ENCODE measurements around the gene USP51. TPM values are rescaled to one million over a fixed set of nuclear protein-coding genes. Genes with fewer than 3 reads are reported as not detected.
"Not testable (repeated sequence)": the region's sequence is repeated elsewhere in the genome, so short reads cannot be mapped to it uniquely, and the experiment has no call there.

The USP51 gene
- polyA plus RNA-seq, 1 donor from 2014 or later = 0.45 TPM

DNA sequence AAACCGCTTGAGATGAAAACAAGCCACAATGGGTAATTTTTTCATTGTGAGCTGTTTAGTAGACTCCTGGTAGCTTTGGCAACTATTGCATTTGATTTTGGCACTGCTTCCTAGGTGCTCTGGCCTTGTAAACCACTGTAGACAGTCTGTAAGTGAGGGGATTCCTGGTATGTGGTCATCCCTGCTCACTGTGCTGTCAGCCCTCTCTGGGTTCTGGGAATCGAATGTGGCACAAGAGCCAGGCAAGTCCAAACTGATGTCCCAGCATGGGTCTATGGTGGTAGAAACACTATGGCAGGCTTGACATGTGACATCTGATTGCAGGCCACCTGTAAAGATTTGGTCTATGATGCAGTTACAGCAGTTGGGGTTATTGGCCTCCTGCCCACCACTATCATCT lies 2.5 kb downstream of the USP51 start:
- H3K4me3 Mint-ChIP-seq = peak overlapping the region in 2 of 4 donors; percentile 39 to 100
- no peaks in the 10 kb centered on the region for H3K9me3 Mint-ChIP-seq
- no peaks in the 10 kb centered on the region for H3K36me3 Mint-ChIP-seq
- H3K4me1 Mint-ChIP-seq = peaks cover 3 to 5% (median 5%) of the 10 kb centered on the region in 3 donors
- H3K27me3 Mint-ChIP-seq = peaks cover 3% of the 10 kb centered on the region
- peak overlapping the region in 1 of 3 donors; percentile 16 for H3K27ac Mint-ChIP-seq

DNA sequence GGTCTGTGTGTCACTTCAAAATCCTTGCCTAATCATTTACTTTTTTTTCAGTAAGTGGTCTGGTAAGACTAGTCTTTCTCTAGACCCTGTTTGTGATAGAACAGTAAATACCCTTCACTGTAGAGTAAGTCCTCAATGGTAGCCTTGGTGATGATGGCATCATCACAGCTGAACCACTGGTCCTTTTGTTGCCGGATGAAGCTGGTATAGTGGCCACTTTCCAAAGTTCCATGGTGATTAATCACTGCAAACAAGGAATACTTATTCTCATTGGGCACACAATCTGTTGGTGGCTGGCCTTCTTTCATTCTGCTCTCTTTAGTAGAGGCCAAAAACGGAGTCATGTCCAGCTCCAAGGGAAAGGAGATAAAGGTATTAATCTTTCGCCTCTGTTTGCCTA lies 2.9 kb downstream of the USP51 start:
- Mint-ChIP-seq H3K4me1 (peaks cover 3 to 5% (median 5%) of the 10 kb centered on the region in 3 donors), H3K4me3 (no peak overlapping the region), H3K27ac (peak overlapping the region in 1 of 3 donors; percentile 71), H3K36me3 (no peaks in the 10 kb centered on the region), H3K9me3 (no peaks in the 10 kb centered on the region), H3K27me3 (peaks cover 3% of the 10 kb centered on the region)

DNA sequence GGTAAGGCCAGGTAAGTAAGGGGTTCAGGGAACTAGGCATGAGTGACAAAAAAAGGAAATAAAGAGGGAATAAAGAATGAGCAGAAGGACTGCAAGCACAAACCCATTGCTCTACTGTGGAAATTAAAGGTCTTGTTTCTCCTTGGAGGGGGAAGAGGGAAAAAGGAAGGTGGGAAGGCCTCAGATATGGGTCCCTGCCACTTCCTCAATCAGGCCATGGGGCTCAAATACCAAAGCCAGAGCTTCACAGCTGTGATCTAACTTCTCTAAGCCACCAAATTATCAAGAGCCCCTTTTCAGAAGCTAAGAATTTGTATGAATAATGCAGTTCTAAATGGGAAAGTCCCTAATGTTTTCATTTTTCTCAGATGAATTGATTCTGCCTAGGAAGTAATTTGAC lies 4.7 kb downstream of the USP51 start:
- Mint-ChIP-seq H3K4me1 (peaks cover 3 to 5% (median 4%) of the 10 kb centered on the region in 3 donors), H3K27me3 (peaks cover 3% of the 10 kb centered on the region), H3K36me3 (no peaks in the 10 kb centered on the region), H3K27ac (no peak overlapping the region), H3K9me3 (no peaks in the 10 kb centered on the region), H3K4me3 (peak overlapping the region in 1 of 4 donors; percentile 18)

DNA sequence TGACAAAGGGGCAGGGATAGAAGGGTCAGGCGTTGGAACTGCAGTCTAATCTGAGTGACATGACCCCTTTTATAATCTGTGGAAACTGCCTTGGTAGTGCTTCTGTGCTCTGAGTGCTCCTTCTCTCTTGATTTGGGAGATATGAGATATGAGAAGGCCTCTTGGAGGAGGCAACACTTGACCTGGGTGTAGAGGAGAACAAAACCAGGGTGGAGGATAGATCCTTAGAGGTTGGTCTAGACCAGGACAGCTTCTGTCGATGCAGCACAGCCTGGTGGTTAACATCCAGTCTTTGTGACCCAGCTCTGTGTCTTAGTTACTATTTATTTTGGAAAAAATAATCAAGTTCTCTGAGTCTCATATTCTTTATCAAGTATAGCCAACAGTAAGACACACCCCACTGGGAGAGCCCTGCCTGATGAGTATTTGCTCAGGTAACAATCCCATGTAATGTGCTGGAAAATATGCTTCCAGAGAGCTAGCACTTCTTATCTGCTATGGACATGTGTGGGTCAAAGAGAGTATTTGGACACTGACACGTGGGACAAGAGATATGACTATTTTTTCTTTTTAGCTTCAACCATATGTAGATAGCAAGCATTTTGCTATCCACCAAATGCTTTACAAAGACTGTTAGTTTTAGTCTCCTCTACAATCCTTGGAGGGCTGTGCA lies 9.1 kb downstream of the USP51 start:
- Mint-ChIP-seq H3K36me3 (no peaks in the 10 kb centered on the region), H3K4me3 (no peak overlapping the region), H3K27ac (no peak overlapping the region), H3K27me3 (no peaks in the 10 kb centered on the region), H3K9me3 (no peaks in the 10 kb centered on the region), H3K4me1 (no peaks in the 10 kb centered on the region)

DNA sequence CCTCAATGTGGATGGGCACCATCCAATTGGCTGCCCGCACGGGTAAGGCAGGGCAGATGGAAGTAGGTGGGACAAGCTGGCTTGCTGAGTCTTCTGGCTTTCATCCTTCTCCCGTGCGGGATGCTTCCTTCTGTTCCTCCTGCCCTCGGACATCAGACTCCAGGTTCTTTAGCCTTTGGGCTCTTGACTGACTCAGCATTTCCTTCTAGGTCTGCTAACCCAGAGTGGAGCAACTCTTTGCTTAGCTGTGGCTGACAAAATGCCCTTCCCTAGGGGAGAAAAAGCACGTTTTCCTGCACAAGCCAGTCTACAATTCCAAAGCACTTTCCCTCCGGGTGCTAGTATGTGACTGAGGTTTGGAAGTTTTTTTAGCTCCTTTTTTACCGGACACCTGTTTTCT lies 9.7 kb downstream of the USP51 start:
- not testable (repeated sequence) for H3K9me3 Mint-ChIP-seq, H3K27me3 Mint-ChIP-seq, H3K4me3 Mint-ChIP-seq, H3K27ac Mint-ChIP-seq, H3K4me1 Mint-ChIP-seq, H3K36me3 Mint-ChIP-seq

DNA sequence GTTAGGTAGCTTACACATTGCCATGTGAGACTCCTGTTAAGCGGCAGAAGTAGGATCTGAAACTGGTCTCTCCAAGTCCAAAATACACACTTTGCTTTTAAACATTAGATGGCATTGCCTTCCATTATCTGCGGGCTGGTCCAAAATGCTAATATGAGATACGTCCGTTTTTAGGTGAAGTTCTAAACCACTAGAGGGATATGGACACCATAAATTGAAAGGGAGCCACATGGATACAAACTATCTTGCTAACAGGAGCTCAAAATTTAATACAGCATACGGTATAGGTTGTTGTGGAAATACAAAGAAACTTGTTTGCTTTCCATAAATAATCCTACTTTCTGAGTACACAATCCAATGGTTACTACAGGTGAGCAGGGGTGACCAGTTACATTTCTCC lies 23.9 kb downstream of the USP51 start:
- not testable (repeated sequence) for H3K4me3 Mint-ChIP-seq, H3K27ac Mint-ChIP-seq, H3K4me1 Mint-ChIP-seq

DNA sequence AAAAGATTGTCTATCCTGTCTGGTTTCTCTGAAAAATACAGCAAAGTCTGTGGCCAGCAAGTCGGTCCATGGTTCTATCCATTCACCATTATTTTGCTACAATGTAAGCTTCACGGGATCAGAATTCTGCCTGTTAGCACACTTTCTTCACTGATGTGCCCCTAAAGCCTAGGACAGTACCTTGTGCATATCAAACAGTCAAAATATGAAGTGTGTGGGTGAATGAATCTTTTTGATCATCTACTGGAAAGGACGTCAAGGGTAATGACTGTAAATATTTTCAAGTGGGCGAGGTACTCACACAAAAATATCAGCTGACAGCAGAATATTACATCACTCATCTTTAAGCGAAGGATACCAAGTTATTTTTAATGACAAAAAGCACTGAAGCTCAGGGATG lies 24.5 kb downstream of the USP51 start:
- not testable (repeated sequence) for H3K36me3 Mint-ChIP-seq

More for the DNA sequence above, 23.9 kb downstream of the USP51 start:
- H3K9me3 Mint-ChIP-seq, H3K36me3 Mint-ChIP-seq, H3K27me3 Mint-ChIP-seq: not testable (repeated sequence)

DNA sequence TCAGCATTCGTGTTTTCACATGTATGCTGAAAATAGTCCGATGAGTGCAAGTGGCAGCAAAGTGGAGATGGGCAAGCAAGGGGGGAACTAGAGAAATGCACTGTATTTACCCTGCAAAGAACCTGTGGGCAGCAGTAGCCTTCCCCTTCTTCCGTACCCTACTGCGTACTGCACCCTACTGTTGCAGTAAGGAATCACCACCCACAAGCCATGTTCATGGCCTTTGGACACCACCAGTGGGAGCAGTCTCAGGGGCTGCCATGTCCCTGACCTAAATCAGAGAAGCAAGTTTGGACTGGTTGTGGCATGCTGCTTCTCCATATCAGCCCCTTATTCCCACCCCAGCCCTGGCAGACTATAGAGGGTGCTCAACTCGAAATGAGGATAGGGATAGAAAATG lies 25.6 kb downstream of the USP51 start:
- H3K27me3 Mint-ChIP-seq, H3K36me3 Mint-ChIP-seq, H3K4me1 Mint-ChIP-seq, H3K27ac Mint-ChIP-seq, H3K4me3 Mint-ChIP-seq, H3K9me3 Mint-ChIP-seq: not testable (repeated sequence)

More for the DNA sequence above, 24.5 kb downstream of the USP51 start:
- not testable (repeated sequence) for H3K27ac Mint-ChIP-seq, H3K4me3 Mint-ChIP-seq, H3K9me3 Mint-ChIP-seq, H3K4me1 Mint-ChIP-seq, H3K27me3 Mint-ChIP-seq

DNA sequence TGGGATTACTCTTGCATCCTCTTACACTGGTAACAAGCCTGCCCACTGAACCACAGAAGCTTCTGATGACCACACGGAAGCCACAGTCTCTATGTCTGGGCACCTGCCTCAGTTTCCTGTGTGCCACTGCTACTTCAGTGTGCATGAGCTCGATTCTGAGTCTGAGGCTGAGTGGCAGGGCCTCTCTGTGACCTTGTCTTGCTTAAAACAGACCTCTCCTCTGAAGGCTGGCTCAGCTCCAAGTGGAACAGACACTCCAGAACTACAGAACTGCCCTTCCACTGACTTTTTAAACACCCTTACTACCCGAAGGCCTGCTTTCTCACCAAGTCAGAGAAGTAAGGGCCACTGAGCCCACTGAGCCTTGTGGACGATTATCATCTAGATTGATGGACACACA lies 29.7 kb downstream of the USP51 start:
- not testable (repeated sequence) for H3K27ac Mint-ChIP-seq, H3K9me3 Mint-ChIP-seq, H3K4me3 Mint-ChIP-seq, H3K27me3 Mint-ChIP-seq, H3K4me1 Mint-ChIP-seq, H3K36me3 Mint-ChIP-seq

DNA sequence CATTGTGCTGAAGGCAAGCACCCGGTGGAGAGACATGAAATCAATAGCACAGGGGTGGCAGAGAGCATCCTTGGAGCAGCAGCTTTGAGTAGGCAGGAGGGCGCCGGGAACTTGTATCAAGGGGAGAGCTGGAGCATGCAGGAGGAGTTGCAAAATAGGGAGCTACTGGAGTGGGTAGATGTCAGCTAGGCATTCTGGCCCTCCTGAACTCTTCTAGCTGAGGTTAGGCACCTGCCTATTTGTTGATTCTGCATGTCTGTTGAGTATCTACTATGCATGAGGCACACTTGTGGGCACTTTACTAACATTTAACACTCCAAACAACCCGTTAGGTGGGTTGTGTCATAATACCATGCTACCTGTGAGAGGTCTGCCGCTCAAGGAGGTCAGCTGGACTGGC lies 30.2 kb downstream of the USP51 start:
- not testable (repeated sequence) for H3K9me3 Mint-ChIP-seq, H3K4me1 Mint-ChIP-seq, H3K4me3 Mint-ChIP-seq, H3K36me3 Mint-ChIP-seq, H3K27ac Mint-ChIP-seq, H3K27me3 Mint-ChIP-seq

DNA sequence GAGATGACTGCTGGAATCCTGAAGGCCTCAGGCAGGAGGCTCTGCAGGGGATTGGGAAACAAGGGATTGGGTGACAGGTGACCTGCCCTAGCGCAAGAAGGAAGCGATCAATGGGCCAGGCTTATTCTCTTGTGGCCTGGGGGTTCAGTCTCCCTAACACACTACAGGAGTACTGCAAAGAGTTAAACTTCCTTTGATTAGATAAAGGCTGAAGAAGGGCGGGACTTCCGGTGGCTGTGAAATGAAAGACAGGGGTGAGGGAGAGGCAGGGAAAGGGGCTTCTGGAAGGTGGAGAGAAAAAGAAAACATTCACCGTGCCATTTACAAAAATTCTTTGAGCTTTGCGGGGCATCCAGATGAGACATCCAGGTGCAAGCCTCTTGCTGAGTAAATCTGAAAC lies 33.9 kb downstream of the USP51 start:
- H3K27me3 Mint-ChIP-seq, H3K4me3 Mint-ChIP-seq, H3K27ac Mint-ChIP-seq, H3K4me1 Mint-ChIP-seq, H3K9me3 Mint-ChIP-seq, H3K36me3 Mint-ChIP-seq: not testable (repeated sequence)

DNA sequence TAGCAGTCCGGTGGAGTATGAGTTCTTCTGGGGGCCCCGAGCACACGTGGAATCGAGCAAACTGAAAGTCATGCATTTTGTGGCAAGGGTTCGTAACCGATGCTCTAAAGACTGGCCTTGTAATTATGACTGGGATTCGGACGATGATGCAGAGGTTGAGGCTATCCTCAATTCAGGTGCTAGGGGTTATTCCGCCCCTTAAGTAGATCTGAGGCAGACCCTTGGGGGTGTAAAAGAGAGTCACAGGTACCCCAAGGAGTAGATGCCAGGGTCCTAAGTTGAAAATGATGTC lies 36.9 kb downstream of the USP51 start:
- no peaks in the 10 kb centered on the region for H3K27me3 Mint-ChIP-seq
- no peaks in the 10 kb centered on the region for H3K36me3 Mint-ChIP-seq
- peaks cover 6 to 9% (median 7%) of the 10 kb centered on the region in 3 donors for H3K4me1 Mint-ChIP-seq
- H3K9me3 Mint-ChIP-seq = no peaks in the 10 kb centered on the region
- H3K27ac Mint-ChIP-seq = peak overlapping the region; percentile 88 to 90 (median 89)
- peak overlapping the region; percentile 91 to 95 (median 95) for H3K4me3 Mint-ChIP-seq

DNA sequence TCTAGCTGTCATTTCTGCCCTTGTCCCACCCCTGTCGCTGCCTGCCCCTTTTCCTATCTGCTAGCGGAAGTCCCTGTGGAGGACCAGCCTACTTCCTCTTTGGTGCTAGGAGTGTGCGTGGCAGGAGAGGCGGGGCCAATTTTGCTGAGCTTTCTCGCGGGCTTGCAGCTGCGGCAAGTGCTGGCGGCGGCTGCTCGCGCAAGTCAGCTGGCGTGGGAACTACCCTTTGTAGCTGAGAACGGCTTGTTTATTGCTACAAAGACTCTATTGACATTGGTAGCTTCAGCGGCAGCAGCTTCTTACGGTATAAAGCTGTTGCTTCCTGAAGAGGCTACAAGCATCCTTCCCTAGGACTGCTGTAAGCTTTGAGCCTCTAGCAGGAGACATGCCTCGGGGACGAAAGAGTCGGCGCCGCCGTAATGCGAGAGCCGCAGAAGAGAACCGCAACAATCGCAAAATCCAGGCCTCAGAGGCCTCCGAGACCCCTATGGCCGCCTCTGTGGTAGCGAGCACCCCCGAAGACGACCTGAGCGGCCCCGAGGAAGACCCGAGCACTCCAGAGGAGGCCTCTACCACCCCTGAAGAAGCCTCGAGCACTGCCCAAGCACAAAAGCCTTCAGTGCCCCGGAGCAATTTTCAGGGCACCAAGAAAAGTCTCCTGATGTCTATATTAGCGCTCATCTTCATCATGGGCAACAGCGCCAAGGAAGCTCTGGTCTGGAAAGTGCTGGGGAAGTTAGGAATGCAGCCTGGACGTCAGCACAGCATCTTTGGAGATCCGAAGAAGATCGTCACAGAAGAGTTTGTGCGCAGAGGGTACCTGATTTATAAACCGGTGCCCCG lies 37.4 kb downstream of the USP51 start, which contains the start of gene MAGEH1:
MAGEH1 (plus strand) TSS at position 138 of the 843 bp plus-strand sequence; CDS start at position 386, 248 bp downstream.
- Mint-ChIP-seq H3K4me1 (peaks cover 6 to 9% (median 7%) of the 10 kb centered on the region in 3 donors), H3K27me3 (no peaks in the 10 kb centered on the region), H3K36me3 (no peaks in the 10 kb centered on the region), H3K9me3 (no peaks in the 10 kb centered on the region), H3K4me3 (peak within 1 kb of the TSS; percentile 91 to 95 (median 95)), H3K27ac (peak within 1 kb of the TSS; percentile 88 to 90 (median 89))

DNA sequence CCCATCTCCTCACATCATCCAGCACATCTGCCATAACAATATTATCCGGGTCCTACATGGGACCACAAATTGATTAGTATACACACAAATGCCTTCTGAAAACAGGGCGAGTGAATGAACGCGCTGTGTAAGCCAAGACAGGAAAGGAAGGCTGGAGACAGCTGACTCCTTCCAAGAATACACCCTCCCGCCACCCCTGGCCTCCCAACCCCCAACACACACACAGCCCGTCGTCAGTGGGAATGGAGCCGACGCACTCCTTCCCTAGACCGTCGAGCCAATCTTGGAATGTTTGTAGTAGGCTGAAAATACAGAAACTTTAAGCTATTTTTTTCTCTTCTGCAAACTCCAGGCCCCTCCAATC lies 38.0 kb downstream of the USP51 start:
- peak overlapping the region; percentile 91 to 95 (median 95) for H3K4me3 Mint-ChIP-seq
- H3K27ac Mint-ChIP-seq = peak overlapping the region; percentile 88 to 90 (median 89)
- H3K27me3 Mint-ChIP-seq = no peaks in the 10 kb centered on the region
- H3K36me3 Mint-ChIP-seq = no peaks in the 10 kb centered on the region
- H3K9me3 Mint-ChIP-seq = no peaks in the 10 kb centered on the region
- peaks cover 6 to 9% (median 7%) of the 10 kb centered on the region in 3 donors for H3K4me1 Mint-ChIP-seq

DNA sequence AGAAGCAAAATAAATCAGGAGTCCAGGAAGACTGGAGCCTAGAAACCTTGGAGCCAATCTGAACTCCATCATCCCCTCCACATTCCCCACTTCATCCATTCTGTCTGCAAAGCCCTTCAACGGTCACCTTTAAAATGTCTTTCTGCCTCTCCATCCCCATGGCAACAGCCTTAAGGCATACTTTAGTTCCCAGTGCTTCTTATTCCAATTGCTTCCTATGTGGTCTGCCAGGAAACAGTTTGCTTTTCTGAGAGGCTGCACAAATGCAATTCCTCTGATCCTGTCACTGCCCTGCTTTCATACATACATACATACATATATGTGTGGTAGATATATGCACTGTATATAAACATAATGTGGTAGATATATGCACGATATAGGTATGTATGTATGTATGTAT lies 38.5 kb downstream of the USP51 start:
- H3K27ac Mint-ChIP-seq = peak overlapping the region; percentile 33 to 89 (median 88)
- H3K9me3 Mint-ChIP-seq = no peaks in the 10 kb centered on the region
- H3K4me3 Mint-ChIP-seq = peak overlapping the region; percentile 91 to 95 (median 95)

DNA sequence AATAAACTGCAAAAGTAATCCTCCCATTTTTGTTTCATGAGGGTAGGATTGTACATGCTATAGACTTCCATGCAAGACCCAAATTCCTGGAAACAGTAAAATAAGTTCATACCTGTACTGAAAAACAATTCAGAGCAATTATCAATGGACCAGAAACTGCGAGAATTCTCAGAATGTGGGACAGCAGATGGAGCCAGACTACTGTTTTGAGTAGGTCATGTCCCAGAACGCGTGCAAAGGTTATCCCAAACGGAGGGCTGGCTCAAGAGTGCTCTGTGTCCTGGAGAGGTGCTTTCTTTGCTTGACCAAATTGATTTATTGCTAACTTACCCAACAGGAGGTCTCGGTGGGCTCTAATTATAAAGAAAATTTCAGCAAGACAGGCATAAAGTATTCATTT lies 39.4 kb downstream of the USP51 start:
- Mint-ChIP-seq H3K27ac (no peak overlapping the region), H3K27me3 (peaks cover under 1% of the 10 kb centered on the region), H3K36me3 (no peaks in the 10 kb centered on the region), H3K4me3 (peak overlapping the region in 1 of 4 donors; percentile 75), H3K4me1 (peaks cover 6 to 9% (median 7%) of the 10 kb centered on the region in 3 donors), H3K9me3 (no peaks in the 10 kb centered on the region)

More for the DNA sequence above, 38.5 kb downstream of the USP51 start:
- no peaks in the 10 kb centered on the region for H3K36me3 Mint-ChIP-seq
- H3K27me3 Mint-ChIP-seq = no peaks in the 10 kb centered on the region
- peaks cover 6 to 9% (median 7%) of the 10 kb centered on the region in 3 donors for H3K4me1 Mint-ChIP-seq
